Liver (tissue), 9 donors: ENCODE data around the gene TET3. TPM values are rescaled to one million over a fixed set of nuclear protein-coding genes. Genes with fewer than 3 reads are reported as not detected.
A peak's percentile ranks its signal among the peaks of the same experiment; 100 is the strongest.

Experiments
- DNase-seq: peaks from one replicate; pipeline ENCODE4 v3.0.0-alpha.2; 2017; ENCODE audit warnings: low spot score
- H3K27ac ChIP-seq, 2 donors: one replicate each; pipeline ENCODE4 v1.7.0; 2013; ENCODE audit warnings: inconsistent platforms in 2 of 2, low read length in 2 of 2, control low read depth in 1 of 2, low read depth in 1 of 2, mild to moderate bottlenecking in 1 of 2
- H3K27me3 ChIP-seq, 4 donors: one replicate each; pipeline versions ENCODE4 v1.6.1 to v1.7.0; 2013; ENCODE audit warnings: low read length in 3 of 4, inconsistent platforms in 1 of 4, mild to moderate bottlenecking in 1 of 4, moderate library complexity in 1 of 4; ENCODE audit not compliant: control insufficient read depth in 4 of 4, insufficient read depth in 4 of 4
- H3K36me3 ChIP-seq, 4 donors: one replicate each; pipeline versions ENCODE4 v1.6.1 to v1.7.0; 2013; ENCODE audit warnings: low read length in 3 of 4, mild to moderate bottlenecking in 3 of 4, low read depth in 1 of 4, moderate library complexity in 1 of 4; ENCODE audit not compliant: control insufficient read depth in 4 of 4, insufficient read depth in 3 of 4
- H3K4me1 ChIP-seq, 4 donors: one replicate each; pipeline versions ENCODE4 v1.6.1 to v1.7.0; 2013; ENCODE audit warnings: low read length in 3 of 4, mild to moderate bottlenecking in 3 of 4, moderate library complexity in 1 of 4; ENCODE audit not compliant: control insufficient read depth in 4 of 4, insufficient read depth in 4 of 4
- H3K4me3 ChIP-seq, 3 donors: one replicate each; pipeline versions ENCODE4 v1.6.1 to v1.7.0; 2013; ENCODE audit warnings: low read length in 3 of 3, control low read depth in 1 of 3, low read depth in 1 of 3, mild to moderate bottlenecking in 1 of 3
- H3K9ac ChIP-seq, 2 donors: one replicate each; pipeline ENCODE4 v1.7.0; 2013; ENCODE audit warnings: low read length in 2 of 2, mild to moderate bottlenecking in 2 of 2, moderate library complexity in 2 of 2, control low read depth in 1 of 2, low read depth in 1 of 2
- H3K9me3 ChIP-seq, 4 donors: one replicate each; pipeline versions ENCODE4 v1.6.1 to v1.7.0; 2013; ENCODE audit warnings: low read length in 3 of 4; ENCODE audit not compliant: control insufficient read depth in 4 of 4
- CTCF ChIP-seq: fragments of 150-350 bp; IDR thresholded peaks from 2 replicates; pipeline ENCODE4 v1.5.1; 2017; ENCODE audit warnings: improper control_type of control experiment, low read depth, low read length; ENCODE audit not compliant: missing input control
- FOXA1 ChIP-seq: IDR thresholded peaks from 2 replicates; pipeline ENCODE4 v1.6.1; 2016; ENCODE audit warnings: antibody characterized with exemption
- FOXA2 ChIP-seq: IDR thresholded peaks from 2 replicates; pipeline ENCODE4 v1.6.1; 2016; ENCODE audit warnings: antibody characterized with exemption
- GABPA ChIP-seq, 2 donors: IDR thresholded peaks in 1 of 2; conservative IDR thresholded peaks in 1 of 2; 2 replicates each; pipeline ENCODE4 v1.6.1; 2016; ENCODE audit warnings: antibody characterized with exemption in 2 of 2, mild to moderate bottlenecking in 1 of 2, moderate library complexity in 1 of 2
- HNF4A ChIP-seq, 2 donors: conservative IDR thresholded peaks; 2 replicates each; pipeline ENCODE4 v1.6.1; 2016; ENCODE audit warnings: antibody characterized with exemption in 2 of 2, mild to moderate bottlenecking in 2 of 2
- HNF4G ChIP-seq: IDR thresholded peaks from 2 replicates; pipeline ENCODE4 v1.6.1; 2016; ENCODE audit warnings: antibody characterized with exemption
- NR2F2 ChIP-seq: IDR thresholded peaks from 2 replicates; pipeline ENCODE4 v1.6.1; 2016; ENCODE audit warnings: antibody characterized with exemption
- RAD21 ChIP-seq, 2 donors: IDR thresholded peaks; 2 replicates each; pipeline ENCODE4 v1.6.1; 2016; ENCODE audit warnings: antibody characterized with exemption in 2 of 2, mild to moderate bottlenecking in 2 of 2
- RXRA ChIP-seq, 2 donors: IDR thresholded peaks; 2 replicates each; pipeline ENCODE4 v1.6.1; 2017 to 2018; ENCODE audit warnings: antibody characterized with exemption in 2 of 2, mild to moderate bottlenecking in 1 of 2
- TAF1 ChIP-seq: conservative IDR thresholded peaks from 2 replicates; pipeline ENCODE4 v1.6.1; 2016; ENCODE audit warnings: antibody characterized with exemption, mild to moderate bottlenecking
- YY1 ChIP-seq: IDR thresholded peaks from 2 replicates; pipeline ENCODE4 v1.6.1; 2016; ENCODE audit warnings: antibody characterized with exemption, mild to moderate bottlenecking
- ZBTB33 ChIP-seq: IDR thresholded peaks from 2 replicates; pipeline ENCODE4 v1.6.1; 2016; ENCODE audit warnings: antibody characterized with exemption
- WGBS: extraction: QIAGEN DNeasy Blood & Tissue Kit; methylation state at CpG from one replicate; pipeline ENCODE4 v1.1.7; 2013; 5-methylcytosine and 5-hydroxymethylcytosine counted together
- polyA plus RNA-seq, 2 donors: library from polyadenylated mRNA; stranded (reverse) in 1 of 2; unstranded in 1 of 2; fragments of 200-250 nt in 1 of 2; fragments of >200 nt in 1 of 2; fragmentation: Nextera tagmentation in 1 of 2; extraction: Ambion mirVana in 1 of 2; gene quantifications; one replicate each; pipeline versions ENCODE4 v1.2.1 to v1.2.3, GENCODE V29; 2013 to 2015
- total RNA-seq, 2 donors: library from RNA; depleted of rRNA; stranded (reverse); fragments of >200 nt; gene quantifications; one replicate each; pipeline ENCODE4 v1.2.3, GENCODE V29; 2014
- TF ChIP-seq, protein P1 (sequence below): IDR thresholded peaks from 2 replicates; pipeline ENCODE4 v1.6.1; 2016; ENCODE audit warnings: antibody characterized with exemption
- TF ChIP-seq, protein P2 (sequence below): IDR thresholded peaks from 2 replicates; pipeline ENCODE4 v1.6.1; 2016; ENCODE audit warnings: antibody characterized with exemption
- donor health status: healthy.
- donor health status: healthy.
- donor health status: healthy.
- donor health status: healthy.
- donor health status: healthy.

Gene TET3
- total and polyA plus RNA-seq, 4 donors: 0.89 to 16.2 (median 3.2) TPM

DNA sequence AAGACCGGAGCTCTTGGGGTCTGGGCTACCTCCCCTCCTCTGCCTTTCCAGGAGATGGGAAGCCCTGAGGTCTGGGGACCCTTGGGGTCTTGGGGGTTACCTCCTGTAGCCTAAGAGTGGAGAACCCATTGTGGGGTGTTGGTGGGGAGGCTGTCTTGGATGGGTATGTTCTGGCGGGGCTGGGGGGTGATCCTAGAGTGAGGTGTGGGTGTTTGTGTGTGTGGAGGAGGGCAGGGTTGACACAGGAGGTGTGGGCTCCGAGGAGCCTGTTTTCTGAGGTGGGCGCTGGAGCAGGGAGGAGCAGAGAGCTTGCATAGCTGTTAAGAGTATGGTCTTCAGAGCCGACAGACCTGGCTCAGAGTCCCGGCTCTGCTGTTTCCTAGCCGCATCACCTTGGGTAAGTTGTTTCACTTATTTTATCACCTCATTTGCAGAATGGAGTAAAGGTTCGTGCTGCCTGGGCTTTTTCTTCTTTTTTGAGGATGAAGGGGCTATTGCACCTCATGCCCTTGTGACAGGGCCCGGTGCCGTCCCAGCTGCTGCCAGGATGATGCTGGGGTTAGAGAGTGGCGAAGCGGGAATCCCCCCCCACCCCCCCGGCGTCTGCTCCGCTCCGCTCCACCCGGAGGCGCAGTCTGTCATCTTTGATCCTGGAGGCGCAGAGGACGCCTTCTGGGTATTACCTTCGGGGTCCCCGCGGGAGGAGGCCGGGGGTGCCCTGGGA lies 17.2 kb downstream of the TET3 start:
- no peak for DNase-seq
- no peak for TF ChIP-seq HNF4G
- no peak for TF ChIP-seq FOXA1
- no peak for TF ChIP-seq GABPA (IDR thresholded peaks at IDR 0.05 in 1 of 2, conservative IDR thresholded peaks at IDR 0.05 in 1 of 2)
- TF ChIP-seq, protein P1, sequence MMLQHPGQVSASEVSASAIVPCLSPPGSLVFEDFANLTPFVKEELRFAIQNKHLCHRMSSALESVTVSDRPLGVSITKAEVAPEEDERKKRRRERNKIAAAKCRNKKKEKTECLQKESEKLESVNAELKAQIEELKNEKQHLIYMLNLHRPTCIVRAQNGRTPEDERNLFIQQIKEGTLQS: no peak
- TF ChIP-seq ZBTB33: no peak
- TF ChIP-seq NR2F2: no peak
- TF ChIP-seq, protein P2, sequence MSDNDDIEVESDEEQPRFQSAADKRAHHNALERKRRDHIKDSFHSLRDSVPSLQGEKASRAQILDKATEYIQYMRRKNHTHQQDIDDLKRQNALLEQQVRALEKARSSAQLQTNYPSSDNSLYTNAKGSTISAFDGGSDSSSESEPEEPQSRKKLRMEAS: no peak

GRCh38 chr2:74002505-74003421 lies 18.1 kb downstream of the TET3 start:
- Histone ChIP-seq H3K4me3 (peak overlapping the region; percentile 15 to 59 (median 42)), H3K27ac (no peak overlapping the region), H3K9ac (no peak overlapping the region), H3K36me3 (peaks cover 0 to 2% (median 0%) of the 10 kb centered on the region in 4 donors), H3K9me3 (no peaks in the 10 kb centered on the region), H3K27me3 (no peaks in the 10 kb centered on the region), H3K4me1 (peaks cover 7 to 20% (median 13%) of the 10 kb centered on the region in 4 donors)
- 8% methylated on average over 68 of the region's 68 CpGs for WGBS
- DNase-seq: peak; percentile 86
- no peak for TF ChIP-seq RXRA (IDR thresholded peaks at IDR 0.05)
- TF ChIP-seq FOXA1: no peak
- TF ChIP-seq RAD21 (IDR thresholded peaks at IDR 0.05): peak in 1 of 2 donors; percentile 21
- TF ChIP-seq CTCF: peak; percentile 18
- TF ChIP-seq HNF4G: no peak
- TF ChIP-seq TAF1: no peak
- no peak for TF ChIP-seq GABPA (IDR thresholded peaks at IDR 0.05 in 1 of 2, conservative IDR thresholded peaks at IDR 0.05 in 1 of 2)
- no peak for TF ChIP-seq YY1
- no peak for TF ChIP-seq FOXA2
- TF ChIP-seq HNF4A (conservative IDR thresholded peaks at IDR 0.05): no peak
- TF ChIP-seq, protein P1: no peak

More for the DNA sequence above, 17.2 kb downstream of the TET3 start:
- Histone ChIP-seq H3K4me1 (peaks cover 7 to 20% (median 13%) of the 10 kb centered on the region in 4 donors), H3K9ac (no peak overlapping the region), H3K36me3 (peaks cover 0 to 2% (median 0%) of the 10 kb centered on the region in 4 donors), H3K27me3 (no peaks in the 10 kb centered on the region), H3K4me3 (peak overlapping the region in 2 of 3 donors; percentile 3 to 59), H3K9me3 (no peaks in the 10 kb centered on the region), H3K27ac (no peak overlapping the region)
- WGBS: 18% methylated on average over 24 of the region's 24 CpGs
